Hypothalamus (tissue), 51 donors: ENCODE measurements around the gene MSANTD7.
"Not testable (repeated sequence)": the region's sequence is repeated elsewhere in the genome, so short reads cannot be mapped to it uniquely, and the experiment has no call there.

Source experiments
- DNase-seq, 51 donors: peaks; one replicate each; lab custom pipeline; 2025; lab: John Stamatoyannopoulos, UW

MSANTD7 gene

DNA sequence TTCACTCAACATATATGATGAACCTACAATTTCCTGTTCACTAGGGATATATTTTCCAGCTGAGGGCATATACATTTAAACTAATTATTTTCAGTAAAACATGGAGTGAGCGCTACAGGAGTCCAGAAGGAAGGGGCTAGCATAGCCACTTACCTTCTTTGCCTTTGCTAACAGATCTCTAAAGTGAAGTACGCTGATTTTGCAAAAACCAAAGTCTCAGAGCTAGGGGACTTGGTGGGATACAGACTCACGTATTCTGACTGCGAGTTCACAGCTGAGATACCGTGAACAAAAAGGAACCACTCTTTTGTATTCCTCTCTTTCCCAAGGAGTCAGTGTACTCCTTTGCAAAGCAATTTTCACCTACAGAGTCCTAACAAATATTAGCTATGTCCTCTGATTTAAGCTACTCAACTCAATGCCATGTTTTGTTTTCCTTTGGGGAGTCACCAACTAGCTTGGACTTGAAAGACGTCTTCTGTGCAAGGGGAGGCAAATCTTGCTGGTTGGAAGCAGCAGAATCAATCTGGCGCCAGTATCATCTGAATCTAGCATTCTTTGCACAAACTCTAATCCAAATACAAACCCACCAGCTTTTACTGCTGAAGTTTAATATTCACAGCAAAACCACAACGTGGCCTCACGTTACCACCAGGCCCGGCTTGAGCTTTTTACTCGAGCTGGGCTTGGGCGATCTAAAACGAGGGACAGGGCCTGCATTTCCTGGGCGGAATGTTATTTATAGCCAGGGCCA lies 926 bp upstream of the MSANTD7 start:
- peak in 1 of 51 donors; percentile 54 for DNase-seq

DNA sequence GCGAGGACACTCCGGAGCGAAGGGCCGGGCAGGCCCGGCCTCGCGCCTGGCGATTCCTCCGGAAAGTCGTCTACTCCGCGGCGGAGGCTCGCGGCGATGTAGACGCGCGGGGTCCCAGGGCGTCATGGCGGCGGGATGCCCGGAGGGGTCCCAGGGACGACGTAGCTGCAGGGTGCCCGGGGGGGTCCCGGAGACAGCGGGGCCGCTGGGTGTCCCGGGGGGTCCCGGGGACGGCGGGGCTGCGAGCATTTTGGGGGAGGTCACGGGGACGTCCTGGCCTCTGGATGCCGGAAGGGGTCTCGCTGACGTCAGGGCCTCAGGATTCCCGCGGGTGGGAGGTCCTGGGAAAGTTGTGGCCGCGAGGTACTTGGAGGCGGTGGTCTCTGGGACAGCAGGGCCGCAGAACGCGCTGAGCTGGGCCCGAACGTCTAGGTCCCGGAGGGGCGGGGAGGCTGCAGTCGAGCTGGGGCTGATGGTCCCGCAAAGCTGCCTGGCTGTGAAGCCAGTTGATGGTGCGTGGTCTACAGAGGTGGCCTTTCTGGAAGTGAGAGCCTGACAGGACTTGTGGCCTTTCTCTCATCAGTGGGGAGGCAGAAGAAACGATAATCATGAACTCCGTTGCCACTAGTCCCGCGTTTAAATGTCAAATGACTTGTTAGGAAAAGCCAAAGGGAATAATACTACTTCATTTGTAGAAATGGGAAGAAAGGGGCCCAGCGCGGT lies 637 bp downstream of the MSANTD7 start:
- peak in 24 of 51 donors; percentile 2 to 45 (median 23) for DNase-seq

DNA sequence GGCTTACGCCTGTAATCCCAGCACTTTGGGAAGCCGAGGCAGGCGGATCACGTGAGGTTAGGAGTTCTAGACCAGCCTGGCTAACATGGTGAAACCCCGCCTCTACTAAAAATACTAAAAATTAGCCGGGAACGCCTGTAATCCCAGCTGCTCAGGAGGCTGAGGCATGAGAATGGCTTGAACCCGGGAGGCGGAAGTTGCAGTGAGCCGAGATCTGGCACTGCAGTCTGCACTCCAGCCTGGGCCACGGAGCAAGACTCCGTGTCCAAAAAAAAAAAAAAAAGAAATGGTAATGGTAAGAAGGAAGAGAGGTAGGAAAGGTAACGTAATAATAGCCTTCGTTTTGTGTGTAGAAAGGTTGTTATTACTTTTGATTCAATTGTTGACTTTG lies 1.2 kb downstream of the MSANTD7 start:
- peak in 2 of 51 donors; percentile 0 to 20 for DNase-seq

DNA sequence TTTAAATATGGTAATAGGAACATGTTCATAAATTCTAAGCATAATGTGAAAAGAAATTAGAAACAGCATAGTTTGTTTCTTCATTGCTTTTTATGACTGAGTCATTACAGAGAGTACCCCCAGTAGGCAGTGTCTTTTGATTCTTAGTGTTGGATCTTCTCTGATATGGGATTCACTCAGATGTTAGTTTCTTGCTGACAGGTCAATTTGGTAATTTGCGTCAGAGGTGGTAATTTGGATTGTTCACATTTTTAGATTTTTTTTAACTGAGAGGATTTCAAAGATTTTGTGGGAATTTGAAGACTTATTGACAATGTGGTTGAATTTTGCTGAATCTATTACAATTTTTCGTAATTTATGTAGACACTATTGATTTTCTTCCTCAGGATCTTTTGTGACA lies 2.1 kb downstream of the MSANTD7 start:
- DNase-seq = no peak

DNA sequence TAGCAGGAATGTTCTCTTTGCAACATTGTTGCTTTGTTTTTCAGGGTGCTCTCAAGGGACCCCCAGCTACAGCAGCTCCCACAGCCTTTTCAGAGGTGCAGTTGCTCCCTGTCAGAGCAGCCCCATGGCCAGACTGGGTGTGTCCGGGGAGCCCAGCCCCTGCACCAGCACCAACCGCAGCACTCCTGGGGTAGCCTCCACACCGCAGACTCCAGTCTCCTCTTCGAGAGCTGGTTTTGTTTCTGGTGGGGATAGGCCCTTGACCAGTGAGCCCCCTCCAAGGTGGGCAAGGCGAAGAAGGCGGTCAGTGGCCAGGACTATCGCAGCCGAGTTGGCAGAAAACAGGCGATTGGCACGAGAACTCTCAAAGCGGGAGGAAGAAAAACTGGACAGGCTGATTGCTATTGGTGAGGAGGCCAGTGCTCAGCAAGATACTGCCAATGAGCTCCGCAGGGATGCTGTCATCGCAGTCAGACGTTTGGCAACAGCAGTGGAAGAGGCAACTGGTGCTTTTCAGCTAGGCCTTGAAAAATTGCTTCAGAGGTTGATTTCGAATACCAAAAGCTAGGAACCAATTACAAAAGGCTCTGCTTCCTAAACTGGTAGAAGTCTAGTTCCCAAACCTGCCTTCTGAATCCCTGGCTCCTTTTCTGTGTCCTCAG lies 5.4 kb downstream of the MSANTD7 start:
- no peak for DNase-seq

DNA sequence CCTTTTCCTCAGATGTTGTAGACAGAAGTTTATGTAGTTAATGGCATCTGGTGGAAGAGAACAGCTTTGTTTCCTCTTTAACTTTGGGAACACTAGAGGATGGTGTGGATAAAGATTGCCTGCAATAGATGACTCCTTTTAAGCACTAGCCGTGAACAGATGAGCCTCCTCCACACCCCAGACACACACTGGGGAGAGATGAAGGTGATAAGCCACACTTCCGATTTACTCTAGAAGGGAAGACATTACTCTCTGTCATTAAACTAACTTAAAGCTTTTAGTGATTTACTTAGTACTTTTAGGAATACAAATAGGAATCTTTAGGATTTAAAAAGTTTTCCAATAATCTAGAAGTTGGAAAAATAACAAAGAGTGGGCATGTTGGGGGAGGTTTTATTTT lies 6.8 kb downstream of the MSANTD7 start:
- DNase-seq = no peak

DNA sequence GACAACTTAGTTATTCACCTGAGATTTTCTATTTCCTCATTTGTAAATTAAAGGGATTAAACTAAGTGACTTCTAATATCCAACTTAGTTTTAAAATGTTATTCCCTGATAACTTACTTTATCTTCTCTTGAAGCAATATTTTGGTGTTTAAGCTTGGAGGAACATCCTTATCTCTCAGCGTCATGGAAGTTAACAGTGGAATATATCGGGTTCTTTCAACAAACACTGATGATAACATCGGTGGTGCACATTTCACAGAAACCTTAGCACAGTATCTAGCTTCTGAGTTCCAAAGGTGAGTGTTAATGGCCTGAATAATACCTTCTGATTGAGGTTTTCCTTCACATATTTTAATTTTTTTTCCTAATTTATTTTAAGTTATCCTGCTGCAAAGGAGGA lies 14.1 kb downstream of the MSANTD7 start:
- DNase-seq = no peak

DNA sequence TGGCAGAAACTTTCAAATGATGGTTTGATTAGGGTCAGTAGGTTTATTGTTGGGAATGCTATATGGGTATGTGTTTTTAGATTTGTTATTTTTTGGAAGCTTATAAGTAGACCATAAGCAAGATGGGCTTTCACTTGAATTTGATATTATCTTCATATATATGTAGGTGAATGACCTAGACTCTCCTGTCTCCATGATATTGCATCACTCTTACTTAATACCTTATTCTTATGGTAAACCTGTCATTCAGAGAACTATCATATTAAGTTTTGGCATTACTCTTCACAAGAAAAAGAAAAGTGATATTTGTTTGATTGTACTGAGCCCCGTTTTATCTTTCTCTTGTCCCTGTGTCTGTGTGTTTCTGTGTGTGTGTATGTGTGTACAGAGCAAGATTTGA lies 17.3 kb downstream of the MSANTD7 start:
- DNase-seq = no peak

DNA sequence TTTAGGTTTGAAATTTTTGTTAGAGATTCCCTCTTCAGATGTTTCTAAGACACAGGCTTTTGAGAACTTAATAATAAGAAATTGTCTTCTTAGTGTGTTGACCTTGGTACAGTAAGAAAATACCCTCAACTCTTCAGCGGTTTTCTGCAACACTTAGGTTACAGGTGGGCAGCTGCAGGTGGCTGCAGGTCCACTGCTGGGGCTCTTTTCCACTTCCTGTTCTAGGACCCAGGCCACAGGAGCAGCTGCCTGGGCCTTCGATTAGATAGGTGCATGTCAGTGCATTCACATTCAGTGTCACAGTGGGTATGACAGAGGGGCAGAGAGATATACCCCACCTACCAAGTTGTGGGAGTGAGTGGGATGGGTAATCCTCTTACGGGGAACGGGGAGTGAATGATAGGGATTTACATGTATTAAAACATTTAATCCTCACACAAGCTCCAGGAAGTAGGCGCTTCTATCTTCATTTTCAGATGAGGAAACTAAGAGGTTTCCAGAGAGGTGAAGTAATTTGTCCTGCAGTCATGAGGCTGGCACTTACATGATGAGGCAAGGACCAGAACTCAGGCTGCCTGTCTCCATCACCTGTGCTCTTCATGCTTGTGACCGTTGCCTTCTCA lies 20.3 kb downstream of the MSANTD7 start:
- DNase-seq = no peak

DNA sequence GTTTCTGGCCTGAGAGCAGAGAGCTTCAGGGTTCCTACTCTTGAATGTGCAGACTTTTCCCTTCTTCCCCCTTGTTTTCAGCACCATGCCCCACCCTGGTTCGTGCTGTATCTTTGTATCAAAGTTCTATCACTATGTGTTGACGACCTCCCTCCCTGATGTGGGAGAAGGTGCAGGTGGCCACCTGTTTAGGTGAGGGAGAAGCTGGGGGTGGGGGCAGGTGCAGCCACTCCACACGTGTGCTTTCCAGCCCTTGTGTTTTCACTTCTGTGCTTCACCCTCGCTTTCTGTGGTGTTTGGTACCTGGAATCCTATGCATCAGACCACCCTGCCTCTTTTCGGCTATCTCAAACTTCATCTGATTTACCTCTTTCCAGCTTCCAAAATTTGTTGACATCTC lies 20.9 kb downstream of the MSANTD7 start:
- DNase-seq = no peak

DNA sequence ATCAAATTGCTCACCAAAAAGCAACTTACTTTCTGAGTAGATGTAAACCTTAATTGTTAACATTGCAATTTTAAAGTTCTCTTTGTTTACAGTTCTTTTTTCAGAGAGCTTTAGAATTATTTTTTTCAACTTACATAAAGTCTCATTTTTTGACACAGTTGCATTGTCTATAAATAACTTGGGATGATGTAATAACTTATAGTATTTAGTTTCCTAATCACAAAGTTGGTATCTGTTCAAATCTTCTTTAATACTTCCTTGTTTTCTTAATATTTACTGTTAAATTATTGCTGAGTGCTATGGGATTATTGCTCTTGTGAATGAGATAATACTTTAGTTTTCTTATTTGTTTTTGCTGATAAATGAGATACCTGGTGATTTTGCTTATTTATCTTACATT lies 21.7 kb downstream of the MSANTD7 start:
- no peak for DNase-seq

DNA sequence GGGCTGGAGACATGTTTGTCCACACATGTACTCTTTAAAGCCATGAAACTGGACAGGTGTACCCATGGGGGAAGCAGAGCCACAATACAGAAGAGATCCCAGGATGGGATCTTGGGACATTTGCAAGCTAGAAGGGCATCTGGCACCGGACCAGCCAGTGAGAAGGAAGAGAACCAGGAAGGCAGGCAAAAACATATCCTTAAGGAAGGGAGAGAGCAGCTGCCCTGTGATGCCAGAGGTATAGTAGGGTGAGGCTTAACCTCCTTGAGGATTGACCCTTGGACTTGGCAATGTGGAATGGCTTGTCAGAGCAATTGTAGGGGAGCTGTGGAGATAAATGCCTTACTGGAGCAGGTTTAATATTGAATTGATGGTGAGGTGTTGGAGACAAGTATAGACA lies 22.7 kb downstream of the MSANTD7 start:
- no peak for DNase-seq

DNA sequence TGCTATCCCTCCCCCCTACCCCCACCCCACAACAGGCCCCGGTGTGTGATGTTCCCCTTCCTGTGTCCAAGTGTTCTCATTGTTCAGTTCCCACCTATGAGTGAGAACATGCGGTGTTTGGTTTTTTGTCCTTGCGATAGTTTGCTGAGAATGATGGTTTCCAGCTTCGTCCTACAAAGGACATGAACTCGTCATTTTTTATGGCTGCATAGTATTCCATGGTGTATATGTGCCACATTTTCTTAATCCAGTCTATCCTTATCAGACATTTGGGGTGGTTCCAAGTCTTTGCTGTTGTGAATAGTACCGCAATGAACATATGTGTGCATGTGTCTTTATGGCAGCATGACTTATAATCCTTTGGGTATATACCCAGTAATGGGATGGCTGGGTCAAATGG lies 26.4 kb downstream of the MSANTD7 start:
- DNase-seq = not testable (repeated sequence)

DNA sequence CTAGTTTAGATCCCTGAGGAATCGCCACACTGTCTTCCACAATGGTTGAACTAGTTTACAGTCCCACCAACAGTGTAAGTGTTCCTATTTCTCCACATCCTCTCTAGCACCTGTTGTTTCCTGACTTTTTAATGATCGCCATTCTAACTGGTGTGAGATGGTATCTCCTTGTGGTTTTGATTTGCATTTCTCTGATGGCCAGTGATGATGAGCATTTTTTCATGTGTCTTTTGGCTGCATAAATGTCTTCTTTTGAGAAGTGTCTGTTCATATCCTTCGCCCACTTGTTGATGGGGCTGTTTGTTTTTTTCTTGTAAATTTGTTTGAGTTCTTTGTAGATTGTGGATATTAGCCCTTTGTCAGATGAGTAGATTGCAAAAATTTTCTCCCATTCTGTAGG lies 26.8 kb downstream of the MSANTD7 start:
- DNase-seq = not testable (repeated sequence)

DNA sequence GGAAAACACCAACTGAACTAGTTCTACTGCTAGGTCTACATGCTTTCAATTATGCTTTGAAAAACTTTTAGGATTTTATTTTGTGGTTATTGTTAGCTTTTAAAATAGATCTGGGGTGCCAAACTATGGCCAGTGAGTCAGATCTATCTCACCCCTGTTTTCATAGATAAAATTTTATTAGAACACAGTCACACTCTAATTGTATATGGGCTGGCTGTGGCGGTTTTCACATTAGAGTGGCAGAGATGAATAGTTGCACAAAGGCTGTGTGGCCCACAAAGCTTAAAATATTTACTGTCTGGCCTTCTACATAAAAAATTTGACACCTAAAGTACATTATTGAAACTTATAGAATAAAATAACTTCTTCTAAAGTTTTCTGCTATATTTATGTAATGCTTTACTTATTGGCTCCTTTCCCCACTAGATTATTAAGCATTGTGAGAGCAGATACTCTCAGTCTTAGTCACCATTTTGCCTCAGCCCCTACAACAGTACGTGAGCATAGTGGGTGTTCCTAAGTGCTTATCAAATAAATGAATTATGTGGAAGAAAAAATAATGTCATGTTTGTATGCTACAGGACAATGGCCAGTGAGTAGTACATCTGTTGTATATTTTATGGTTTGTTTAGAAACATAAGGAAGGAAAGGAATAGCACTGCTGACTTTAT lies 35.1 kb downstream of the MSANTD7 start:
- DNase-seq = no peak

DNA sequence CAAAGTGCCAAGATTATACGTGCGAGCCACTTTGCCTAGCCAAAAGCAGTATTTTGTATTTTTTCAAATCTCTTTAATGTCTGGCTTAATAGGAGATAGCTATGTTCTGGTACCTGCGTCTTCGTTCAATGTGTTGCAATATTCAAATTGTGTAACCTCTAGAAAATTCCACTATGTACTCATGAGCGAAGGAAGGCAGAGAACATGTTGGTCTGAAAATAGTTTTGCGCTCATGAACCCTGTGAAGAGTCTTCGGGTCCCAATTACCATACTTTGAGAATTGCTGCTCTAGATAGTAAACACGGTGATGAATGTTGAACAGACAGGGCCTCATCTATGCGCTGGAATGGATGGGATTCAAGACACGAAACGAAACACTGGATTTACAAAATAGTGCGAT lies 37.8 kb downstream of the MSANTD7 start:
- no peak for DNase-seq

DNA sequence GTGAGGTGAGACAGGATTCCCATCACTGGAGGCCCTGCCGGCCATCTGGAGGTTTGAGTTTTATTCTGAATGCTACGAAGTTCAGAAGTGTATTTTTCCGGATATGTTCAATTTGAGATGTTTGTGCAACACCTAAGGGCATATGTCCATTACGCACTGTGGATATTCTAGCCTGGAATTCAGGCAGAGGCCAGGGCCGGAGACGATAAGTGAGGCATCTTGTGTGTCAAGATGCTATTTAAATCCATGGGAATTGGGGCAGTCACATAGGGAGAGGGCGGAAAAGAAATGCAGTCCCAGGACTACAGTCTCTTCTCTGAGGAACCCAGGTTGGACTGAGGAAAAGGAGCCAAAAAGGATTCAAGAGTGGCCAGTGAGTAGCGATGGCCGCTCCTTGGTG lies 38.7 kb downstream of the MSANTD7 start:
- DNase-seq = no peak

DNA sequence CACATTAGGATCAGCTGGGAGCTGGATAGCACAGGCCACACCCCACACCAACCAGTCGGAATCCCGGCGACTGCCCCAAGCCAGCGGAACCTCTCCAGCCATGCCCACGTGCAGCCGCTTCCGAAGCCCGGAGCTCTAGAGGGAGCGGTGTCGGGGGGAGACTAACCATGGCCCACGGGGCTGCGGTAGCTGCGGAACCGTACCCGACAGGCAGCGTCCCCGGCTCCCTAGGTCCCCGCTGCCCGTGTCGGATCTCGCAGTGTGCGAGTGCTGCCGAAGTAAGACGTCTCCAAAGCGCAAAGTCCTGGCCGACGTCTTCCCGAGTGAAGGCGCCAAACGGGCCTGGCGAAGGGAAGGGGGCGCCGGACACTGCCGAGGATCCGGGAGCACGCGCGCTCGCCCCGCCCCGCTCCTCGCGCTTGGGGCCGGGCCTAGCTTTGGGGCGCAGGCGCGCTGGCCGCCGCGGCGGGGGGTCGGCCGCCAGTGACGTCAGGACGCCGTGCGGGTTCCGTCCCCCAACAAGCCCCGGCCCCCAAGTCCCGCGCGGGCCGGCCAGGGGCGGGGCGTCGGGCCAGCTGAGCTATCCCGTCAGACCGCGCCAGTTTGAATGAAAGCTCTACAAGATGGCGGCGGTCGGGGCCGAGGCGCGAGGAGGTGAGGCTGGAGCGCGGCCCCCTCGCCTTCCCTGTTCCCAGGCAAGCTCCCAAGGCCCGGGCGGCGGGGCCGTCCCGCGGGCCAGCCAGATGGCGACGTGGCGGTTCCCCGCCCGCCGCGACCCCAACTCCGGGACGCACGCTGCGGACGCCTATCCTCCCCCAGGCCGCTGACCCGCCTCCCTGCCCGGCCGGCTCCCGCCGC lies 40.4 kb downstream of the MSANTD7 start, which contains the start of gene SUV39H2:
Gene SUV39H2 (plus strand): TSS at position 601 of the 858 bp plus-strand sequence. CDS start 23 bp downstream, at position 624.
- peak; percentile 46 to 97 (median 91) for DNase-seq

DNA sequence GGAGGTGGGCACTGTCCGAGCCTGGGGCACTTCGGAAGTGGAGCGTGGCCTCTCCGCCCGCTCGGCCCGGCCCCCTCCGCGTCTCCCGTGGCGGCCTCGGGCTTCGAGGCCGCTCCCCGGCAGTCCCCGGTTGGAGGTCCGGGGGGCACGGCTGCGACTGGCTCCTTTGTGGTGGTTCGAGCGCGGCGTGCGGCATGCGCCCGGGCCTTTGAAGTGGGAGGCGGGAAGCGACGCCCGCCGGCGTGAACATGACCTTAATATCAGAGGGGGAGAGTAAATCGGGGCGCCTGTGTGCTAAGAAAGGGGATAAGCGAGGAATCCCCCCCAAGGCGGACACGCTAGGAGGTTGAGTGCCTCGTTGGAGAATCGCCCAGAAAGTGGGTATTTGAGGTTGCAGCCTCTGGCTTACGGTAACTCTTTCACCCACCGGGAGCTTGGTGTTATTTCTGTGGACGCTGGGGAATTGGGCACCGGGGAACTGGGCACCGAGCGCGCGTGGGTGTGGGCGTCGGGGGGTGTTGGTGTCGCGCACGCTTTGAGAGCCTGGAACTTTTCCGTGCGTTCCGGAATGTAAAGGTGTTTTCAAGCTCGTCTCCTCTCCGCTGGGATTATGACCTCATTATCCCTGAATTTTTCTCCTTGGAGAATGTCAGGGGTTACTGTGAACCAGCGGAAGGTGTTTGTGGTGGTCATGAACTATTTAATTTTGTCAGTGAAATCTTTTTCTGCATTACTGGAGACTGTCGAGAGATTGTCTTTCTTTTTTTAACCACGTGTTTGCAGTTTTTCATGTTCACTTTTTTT lies 41.2 kb downstream of the MSANTD7 start:
- peak in 12 of 51 donors; percentile 10 to 62 (median 33) for DNase-seq
